HEK293 (cell line): ENCODE results near the gene TFRC.
"Not testable (repeated sequence)": the region's sequence is repeated elsewhere in the genome, so short reads cannot be mapped to it uniquely, and the experiment has no call there.

Experiments used
- CTCF ChIP-seq: fragments of 450-650 bp; formaldehyde crosslinking; IDR thresholded peaks from 2 replicates; pipeline ENCODE4 v1.5.1; 2016; ENCODE audit warnings: missing biosample characterization, missing genetic modification characterization
- GLI4 ChIP-seq: fragments of 450-650 bp; formaldehyde crosslinking; IDR thresholded peaks from 2 replicates; pipeline ENCODE4 v1.5.1; 2016; ENCODE audit warnings: missing biosample characterization, missing genetic modification characterization
- RBAK ChIP-seq: fragments of 450-650 bp; formaldehyde crosslinking; IDR thresholded peaks from 2 replicates; pipeline ENCODE4 v1.5.1; 2016; ENCODE audit warnings: missing biosample characterization, missing genetic modification characterization
- REST ChIP-seq: fragments of 450-650 bp; formaldehyde crosslinking; IDR thresholded peaks from 2 replicates; pipeline ENCODE4 v1.5.1; 2016; ENCODE audit warnings: missing biosample characterization, missing genetic modification characterization
- ZBTB17 ChIP-seq: fragments of 450-650 bp; formaldehyde crosslinking; IDR thresholded peaks from 2 replicates; pipeline ENCODE4 v1.5.1; 2016; ENCODE audit warnings: missing biosample characterization, missing genetic modification characterization
- ZBTB7A ChIP-seq: fragments of 450-650 bp; formaldehyde crosslinking; IDR thresholded peaks from 2 replicates; pipeline ENCODE4 v1.5.1; 2016; ENCODE audit warnings: low read depth, missing biosample characterization, missing genetic modification characterization
- ZNF114 ChIP-seq: fragments of 450-650 bp; formaldehyde crosslinking; IDR thresholded peaks from 2 replicates; pipeline ENCODE4 v1.5.0; 2017; ENCODE audit warnings: missing biosample characterization, missing genetic modification characterization
- ZNF580 ChIP-seq: fragments of 450-650 bp; formaldehyde crosslinking; IDR thresholded peaks from 2 replicates; pipeline ENCODE4 v1.5.1; 2016; ENCODE audit warnings: missing biosample characterization, missing genetic modification characterization
- ZNF701 ChIP-seq: fragments of 450-650 bp; formaldehyde crosslinking; IDR thresholded peaks from 2 replicates; pipeline ENCODE4 v1.5.1; 2016; ENCODE audit warnings: missing biosample characterization, missing genetic modification characterization
- ZNF777 ChIP-seq: fragments of 450-650 bp; formaldehyde crosslinking; IDR thresholded peaks from 2 replicates; pipeline ENCODE4 v1.5.1; 2017; ENCODE audit warnings: missing biosample characterization, missing genetic modification characterization, borderline replicate concordance
- ZNF830 ChIP-seq: fragments of 450-650 bp; IDR thresholded peaks from 2 replicates; pipeline ENCODE4 v1.5.0; 2018; ENCODE audit warnings: missing biosample characterization, missing genetic modification characterization, low read depth, mild to moderate bottlenecking, moderate library complexity
- TF ChIP-seq, protein P1 (sequence below): fragments of 450-650 bp; formaldehyde crosslinking; IDR thresholded peaks from 2 replicates; pipeline ENCODE4 v1.5.1; 2016; ENCODE audit warnings: missing biosample characterization, missing genetic modification characterization, low read depth
- TF ChIP-seq, protein P2 (sequence below): fragments of 450-650 bp; IDR thresholded peaks from 2 replicates; pipeline ENCODE4 v1.5.1; 2018; ENCODE audit warnings: missing biosample characterization, missing genetic modification characterization

GRCh38 chr3:196080101-196080846 lies 1.6 kb downstream of the TFRC start:
- TF ChIP-seq, protein P1, sequence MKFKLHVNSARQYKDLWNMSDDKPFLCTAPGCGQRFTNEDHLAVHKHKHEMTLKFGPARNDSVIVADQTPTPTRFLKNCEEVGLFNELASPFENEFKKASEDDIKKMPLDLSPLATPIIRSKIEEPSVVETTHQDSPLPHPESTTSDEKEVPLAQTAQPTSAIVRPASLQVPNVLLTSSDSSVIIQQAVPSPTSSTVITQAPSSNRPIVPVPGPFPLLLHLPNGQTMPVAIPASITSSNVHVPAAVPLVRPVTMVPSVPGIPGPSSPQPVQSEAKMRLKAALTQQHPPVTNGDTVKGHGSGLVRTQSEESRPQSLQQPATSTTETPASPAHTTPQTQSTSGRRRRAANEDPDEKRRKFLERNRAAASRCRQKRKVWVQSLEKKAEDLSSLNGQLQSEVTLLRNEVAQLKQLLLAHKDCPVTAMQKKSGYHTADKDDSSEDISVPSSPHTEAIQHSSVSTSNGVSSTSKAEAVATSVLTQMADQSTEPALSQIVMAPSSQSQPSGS (tag by site-specific recombination): not testable (repeated sequence)
- TF ChIP-seq, protein P2, sequence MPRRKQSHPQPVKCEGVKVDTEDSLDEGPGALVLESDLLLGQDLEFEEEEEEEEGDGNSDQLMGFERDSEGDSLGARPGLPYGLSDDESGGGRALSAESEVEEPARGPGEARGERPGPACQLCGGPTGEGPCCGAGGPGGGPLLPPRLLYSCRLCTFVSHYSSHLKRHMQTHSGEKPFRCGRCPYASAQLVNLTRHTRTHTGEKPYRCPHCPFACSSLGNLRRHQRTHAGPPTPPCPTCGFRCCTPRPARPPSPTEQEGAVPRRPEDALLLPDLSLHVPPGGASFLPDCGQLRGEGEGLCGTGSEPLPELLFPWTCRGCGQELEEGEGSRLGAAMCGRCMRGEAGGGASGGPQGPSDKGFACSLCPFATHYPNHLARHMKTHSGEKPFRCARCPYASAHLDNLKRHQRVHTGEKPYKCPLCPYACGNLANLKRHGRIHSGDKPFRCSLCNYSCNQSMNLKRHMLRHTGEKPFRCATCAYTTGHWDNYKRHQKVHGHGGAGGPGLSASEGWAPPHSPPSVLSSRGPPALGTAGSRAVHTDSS (tag by site-specific recombination): not testable (repeated sequence)
- TF ChIP-seq ZNF701; CTCF (tag by site-specific recombination); ZNF580 (tag by site-specific recombination); ZNF114 (tag by site-specific recombination); ZNF777; ZNF830 (tag by site-specific recombination); RBAK (tag by site-specific recombination); REST; ZBTB7A (tag by site-specific recombination); GLI4 (tag by site-specific recombination); ZBTB17 (tag by site-specific recombination): not testable (repeated sequence)
